ENCODE results near the gene IL1RAPL1. TPM values are rescaled to one million over a fixed set of nuclear protein-coding genes. Genes with fewer than 3 reads are reported as not detected.

The IL1RAPL1 gene
- total RNA-seq, 1 donor from 2014 or later: 3.6 TPM

- Mint-ChIP-seq H3K4me3 (ENCODE audit: low read depth) (no peak overlapping the region), H3K27ac (no peak overlapping the region), H3K4me1 (ENCODE audit: low read depth) (peaks cover 2% of the 10 kb centered on the region), H3K36me3 (ENCODE audit: insufficient read depth) (peaks cover under 1% of the 10 kb centered on the region), H3K27me3 (no peaks in the 10 kb centered on the region), H3K9me3 (ENCODE audit: low read depth) (peaks cover 2% of the 10 kb centered on the region)
- no peak for TF ChIP-seq CTCF (IDR thresholded peaks at IDR 0.05; ENCODE audit: unreplicated experiment)
- DNase-seq (ENCODE audit: low spot score, unreplicated experiment): no peak
Measured at GRCh38 chrX:29419774-29420553, 832.7 kb downstream of the IL1RAPL1 start.

- Mint-ChIP-seq H3K36me3 (ENCODE audit: insufficient read depth) (peaks cover 3% of the 10 kb centered on the region), H3K4me1 (ENCODE audit: low read depth) (peaks cover 2% of the 10 kb centered on the region), H3K9me3 (ENCODE audit: low read depth) (peaks cover 7% of the 10 kb centered on the region), H3K4me3 (ENCODE audit: low read depth) (no peak overlapping the region), H3K27me3 (no peaks in the 10 kb centered on the region), H3K27ac (no peak overlapping the region)
- no peak for TF ChIP-seq CTCF (IDR thresholded peaks at IDR 0.05; ENCODE audit: unreplicated experiment)
- DNase-seq (ENCODE audit: low spot score, unreplicated experiment): no peak
Measured at GRCh38 chrX:29422034-29422433, 834.8 kb downstream of the IL1RAPL1 start.

- Mint-ChIP-seq H3K9me3 (ENCODE audit: low read depth) (peaks cover 14% of the 10 kb centered on the region), H3K27me3 (no peaks in the 10 kb centered on the region), H3K4me3 (ENCODE audit: low read depth) (no peak overlapping the region), H3K4me1 (ENCODE audit: low read depth) (peaks cover 7% of the 10 kb centered on the region), H3K36me3 (ENCODE audit: insufficient read depth) (peaks cover 3% of the 10 kb centered on the region), H3K27ac (no peak overlapping the region)
- DNase-seq (ENCODE audit: low spot score, unreplicated experiment): no peak
- TF ChIP-seq CTCF (IDR thresholded peaks at IDR 0.05; ENCODE audit: unreplicated experiment): no peak
Measured at GRCh38 chrX:29431895-29432294, 844.6 kb downstream of the IL1RAPL1 start.

GRCh38 chrX:29432534-29432933 is 845.3 kb downstream of the IL1RAPL1 start:
- no peak for DNase-seq (ENCODE audit: low spot score, unreplicated experiment)
- TF ChIP-seq CTCF (IDR thresholded peaks at IDR 0.05; ENCODE audit: unreplicated experiment): no peak
- H3K27me3 Mint-ChIP-seq: no peaks in the 10 kb centered on the region
- H3K27ac Mint-ChIP-seq: no peak overlapping the region
- H3K9me3 Mint-ChIP-seq (ENCODE audit: low read depth): peaks cover 8% of the 10 kb centered on the region
- H3K4me1 Mint-ChIP-seq (ENCODE audit: low read depth): peaks cover 7% of the 10 kb centered on the region
- no peaks in the 10 kb centered on the region for H3K36me3 Mint-ChIP-seq (ENCODE audit: insufficient read depth)
- no peak overlapping the region for H3K4me3 Mint-ChIP-seq (ENCODE audit: low read depth)

GRCh38 chrX:29434939-29435338 is 847.7 kb downstream of the IL1RAPL1 start:
- H3K36me3 Mint-ChIP-seq (ENCODE audit: insufficient read depth): no peaks in the 10 kb centered on the region
- no peak for DNase-seq (ENCODE audit: low spot score, unreplicated experiment)
- no peak overlapping the region for H3K27ac Mint-ChIP-seq
- TF ChIP-seq CTCF (IDR thresholded peaks at IDR 0.05; ENCODE audit: unreplicated experiment): no peak
- no peaks in the 10 kb centered on the region for H3K27me3 Mint-ChIP-seq
- peaks cover 4% of the 10 kb centered on the region for H3K4me1 Mint-ChIP-seq (ENCODE audit: low read depth)
- H3K9me3 Mint-ChIP-seq (ENCODE audit: low read depth): peaks cover 7% of the 10 kb centered on the region
- no peak overlapping the region for H3K4me3 Mint-ChIP-seq (ENCODE audit: low read depth)
